ENCODE data around the gene STARD4.

DNA sequence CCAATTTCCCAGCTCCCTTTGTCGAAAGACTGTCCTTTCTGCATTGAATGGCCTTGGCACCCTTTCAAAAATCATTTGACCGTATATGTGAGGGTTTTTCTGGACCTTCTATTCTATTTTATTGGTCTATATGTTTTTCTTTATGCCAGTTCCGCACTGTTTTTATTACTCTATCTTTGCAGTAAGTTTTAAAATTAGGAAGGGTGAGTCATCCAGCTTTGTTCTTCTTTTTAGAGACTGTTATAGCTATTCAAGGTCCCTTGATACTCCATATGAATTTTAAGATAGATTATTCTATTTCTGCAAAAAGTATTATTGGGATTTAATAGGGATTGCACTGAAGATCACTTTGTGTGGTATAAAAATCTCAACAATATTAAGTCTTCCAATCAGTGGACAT lies 44.2 kb upstream of the STARD4 start:
- TF ChIP-seq CHD2 (IDR thresholded peaks at IDR 0.05; ENCODE audit: low read length, partially characterized antibody), result no peak
- TF ChIP-seq, protein P1, sequence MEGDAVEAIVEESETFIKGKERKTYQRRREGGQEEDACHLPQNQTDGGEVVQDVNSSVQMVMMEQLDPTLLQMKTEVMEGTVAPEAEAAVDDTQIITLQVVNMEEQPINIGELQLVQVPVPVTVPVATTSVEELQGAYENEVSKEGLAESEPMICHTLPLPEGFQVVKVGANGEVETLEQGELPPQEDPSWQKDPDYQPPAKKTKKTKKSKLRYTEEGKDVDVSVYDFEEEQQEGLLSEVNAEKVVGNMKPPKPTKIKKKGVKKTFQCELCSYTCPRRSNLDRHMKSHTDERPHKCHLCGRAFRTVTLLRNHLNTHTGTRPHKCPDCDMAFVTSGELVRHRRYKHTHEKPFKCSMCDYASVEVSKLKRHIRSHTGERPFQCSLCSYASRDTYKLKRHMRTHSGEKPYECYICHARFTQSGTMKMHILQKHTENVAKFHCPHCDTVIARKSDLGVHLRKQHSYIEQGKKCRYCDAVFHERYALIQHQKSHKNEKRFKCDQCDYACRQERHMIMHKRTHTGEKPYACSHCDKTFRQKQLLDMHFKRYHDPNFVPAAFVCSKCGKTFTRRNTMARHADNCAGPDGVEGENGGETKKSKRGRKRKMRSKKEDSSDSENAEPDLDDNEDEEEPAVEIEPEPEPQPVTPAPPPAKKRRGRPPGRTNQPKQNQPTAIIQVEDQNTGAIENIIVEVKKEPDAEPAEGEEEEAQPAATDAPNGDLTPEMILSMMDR (IDR thresholded peaks at IDR 0.05), result no peak
- TF ChIP-seq, protein P2, sequence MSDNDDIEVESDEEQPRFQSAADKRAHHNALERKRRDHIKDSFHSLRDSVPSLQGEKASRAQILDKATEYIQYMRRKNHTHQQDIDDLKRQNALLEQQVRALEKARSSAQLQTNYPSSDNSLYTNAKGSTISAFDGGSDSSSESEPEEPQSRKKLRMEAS (IDR thresholded peaks at IDR 0.05; ENCODE audit: low read depth), result no peak
- TF ChIP-seq RAD21 (IDR thresholded peaks at IDR 0.05; ENCODE audit: low read length), result no peak
- TF ChIP-seq EP300 (IDR thresholded peaks at IDR 0.05; ENCODE audit: borderline replicate concordance in 1 of 2, low read depth in 1 of 2, low read length in 1 of 2), result no peak
- no peak for TF ChIP-seq RFX5 (IDR thresholded peaks at IDR 0.05; ENCODE audit: low read length)
- TF ChIP-seq POLR2AphosphoS5 (IDR thresholded peaks at IDR 0.05; ENCODE audit: low read depth, low read length), result no peak
- TF ChIP-seq TAF1 (IDR thresholded peaks at IDR 0.05; ENCODE audit: borderline replicate concordance, low read depth, low read length), result no peak

All from SK-N-SH (cell line).